Caco-2 (cell line): ENCODE data around the gene MYH15. TPM values are rescaled to one million over a fixed set of nuclear protein-coding genes. Genes with fewer than 3 reads are reported as not detected.

Experiments
- BruUV-seq: library from RNA; stranded (reverse); fragments of 400-500 nt; replicated peaks from 2 replicates; lab custom pipeline; 2021; lab: Mats Ljungman, UMichigan
- CTCF ChIA-PET: fragments of 300-600 bp; sonication (Branson Sonifier 250); formaldehyde crosslinking; loops from one replicate; lab custom pipeline; 2022; ENCODE audit warnings: antibody characterized with exemption; lab: Charles Lee
- POLR2A ChIA-PET: fragments of 300-600 bp; sonication (Branson Sonifier 250); formaldehyde crosslinking; loops from one replicate; lab custom pipeline; 2022; ENCODE audit warnings: antibody characterized with exemption; lab: Charles Lee
- DNase-seq, 2 experiments: peaks; one replicate each; pipeline versions ENCODE4 v3.0.0 to v3.0.0-alpha.2; 2020 to 2022
- H3K27me3 ChIP-seq: replicated peaks from 2 replicates; pipeline ENCODE4 v1.6.0; 2011; ENCODE audit warnings: low read length; ENCODE audit not compliant: control insufficient read depth, insufficient read depth
- H3K36me3 ChIP-seq: 2 replicates; pipeline ENCODE4 v1.5.1; 2011; ENCODE audit warnings: low read length; ENCODE audit not compliant: control insufficient read depth, insufficient read depth
- H3K4me1 ChIP-seq: fragments of 250-450 bp; sonication (Bioruptor Pico); 2 replicates; pipeline ENCODE4 v1.5.1; 2020; ENCODE audit warnings: mild to moderate bottlenecking
- H3K4me3 ChIP-seq: 2 replicates; pipeline ENCODE4 v1.5.1; 2011; ENCODE audit warnings: low read depth, mild to moderate bottlenecking, control low read depth, low read length
- H3K9me3 ChIP-seq: fragments of 250-450 bp; sonication (Bioruptor Pico); 2 replicates; pipeline ENCODE4 v1.5.1; 2020; ENCODE audit warnings: mild to moderate bottlenecking, moderate library complexity
- H3K27ac Mint-ChIP-seq: one replicate; pipeline ENCODE4 v1.8.0; 2022; ENCODE audit warnings: mixed read lengths; ENCODE audit not compliant: unreplicated experiment
- H3K27me3 Mint-ChIP-seq: one replicate; pipeline ENCODE4 v1.8.0; 2022; ENCODE audit warnings: mixed read lengths; ENCODE audit not compliant: insufficient read depth, unreplicated experiment
- H3K36me3 Mint-ChIP-seq: one replicate; pipeline ENCODE4 v1.8.0; 2022; ENCODE audit warnings: mild to moderate bottlenecking, mixed read lengths; ENCODE audit not compliant: insufficient read depth, unreplicated experiment
- H3K4me1 Mint-ChIP-seq: one replicate; pipeline ENCODE4 v1.8.0; 2022; ENCODE audit warnings: low read depth, mixed read lengths; ENCODE audit not compliant: unreplicated experiment
- H3K4me3 Mint-ChIP-seq: one replicate; pipeline ENCODE4 v1.8.0; 2022; ENCODE audit warnings: mild to moderate bottlenecking, moderate library complexity, mixed read lengths; ENCODE audit not compliant: unreplicated experiment
- H3K9me3 Mint-ChIP-seq: one replicate; pipeline ENCODE4 v1.8.0; 2022; ENCODE audit warnings: mixed read lengths; ENCODE audit not compliant: unreplicated experiment
- intact Hi-C: fragments of 100-400 bp; cut with micrococcal nuclease; formaldehyde crosslinking; loops from one replicate; pipeline ENCODE4 v1.10.0; 2022; ENCODE audit not compliant: unreplicated experiment
- total RNA-seq: library from RNA; stranded (reverse); gene quantifications from 2 replicates; pipeline ENCODE4 v1.2.3, GENCODE V29; 2022
- TF ChIP-seq, protein P1 (sequence below), 2 experiments: fragments of 200-600 bp in 1 of 2; IDR thresholded peaks; 1 replicate in 1 of 2; 2 replicates in 1 of 2; pipeline versions ENCODE4 v1.5.1 to v1.8.0; 2011 to 2022; ENCODE audit warnings: antibody characterized with exemption in 1 of 2, control low read depth in 1 of 2, inconsistent platforms in 1 of 2, low read depth in 1 of 2, low read length in 1 of 2, mild to moderate bottlenecking in 1 of 2, moderate library complexity in 1 of 2; ENCODE audit not compliant: insufficient read depth in 1 of 2, severe bottlenecking in 1 of 2, unreplicated experiment in 1 of 2

Gene MYH15
- total RNA-seq, 1 experiment from 2014 or later: 0.25 TPM

DNA sequence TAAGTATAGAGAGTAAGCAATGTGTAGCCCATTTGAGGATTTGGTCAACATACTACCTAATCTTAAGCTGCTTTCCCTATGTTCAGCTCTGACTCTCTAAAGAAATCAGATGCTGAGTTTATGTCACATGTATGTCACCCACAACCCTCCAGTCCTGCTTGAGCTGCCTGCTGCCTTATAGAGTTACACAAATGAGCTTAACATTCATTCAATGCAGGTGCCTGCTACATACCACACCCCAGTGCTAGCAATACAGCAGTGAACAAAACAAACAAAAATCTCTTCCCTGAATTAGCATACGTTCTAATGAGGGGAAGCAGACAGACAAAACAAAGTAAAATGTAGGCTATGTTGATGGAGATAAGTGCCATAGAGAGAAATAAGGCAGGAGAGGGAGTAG, 121.0 kb downstream of the MYH15 start:
- BruUV-seq: no TSS peak
- H3K4me3 ChIP-seq: no peak overlapping the region
- Mint-ChIP-seq H3K4me1 (no peaks in the 10 kb centered on the region), H3K27ac (no peak overlapping the region), H3K27me3 (no peaks in the 10 kb centered on the region), H3K36me3 (no peaks in the 10 kb centered on the region), H3K9me3 (no peaks in the 10 kb centered on the region), H3K4me3 (no peak overlapping the region)
- H3K27me3 ChIP-seq: no peaks in the 10 kb centered on the region
- intact Hi-C loops: no loop called here
- H3K36me3 ChIP-seq: no peaks in the 10 kb centered on the region
- ChIA-PET CTCF (no interaction called here), POLR2A (no interaction called here)
- no peak for DNase-seq
- TF ChIP-seq, protein P1, sequence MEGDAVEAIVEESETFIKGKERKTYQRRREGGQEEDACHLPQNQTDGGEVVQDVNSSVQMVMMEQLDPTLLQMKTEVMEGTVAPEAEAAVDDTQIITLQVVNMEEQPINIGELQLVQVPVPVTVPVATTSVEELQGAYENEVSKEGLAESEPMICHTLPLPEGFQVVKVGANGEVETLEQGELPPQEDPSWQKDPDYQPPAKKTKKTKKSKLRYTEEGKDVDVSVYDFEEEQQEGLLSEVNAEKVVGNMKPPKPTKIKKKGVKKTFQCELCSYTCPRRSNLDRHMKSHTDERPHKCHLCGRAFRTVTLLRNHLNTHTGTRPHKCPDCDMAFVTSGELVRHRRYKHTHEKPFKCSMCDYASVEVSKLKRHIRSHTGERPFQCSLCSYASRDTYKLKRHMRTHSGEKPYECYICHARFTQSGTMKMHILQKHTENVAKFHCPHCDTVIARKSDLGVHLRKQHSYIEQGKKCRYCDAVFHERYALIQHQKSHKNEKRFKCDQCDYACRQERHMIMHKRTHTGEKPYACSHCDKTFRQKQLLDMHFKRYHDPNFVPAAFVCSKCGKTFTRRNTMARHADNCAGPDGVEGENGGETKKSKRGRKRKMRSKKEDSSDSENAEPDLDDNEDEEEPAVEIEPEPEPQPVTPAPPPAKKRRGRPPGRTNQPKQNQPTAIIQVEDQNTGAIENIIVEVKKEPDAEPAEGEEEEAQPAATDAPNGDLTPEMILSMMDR (IDR thresholded peaks at IDR 0.05; ENCODE audit: insufficient read depth in 1 of 2, low read depth in 1 of 2, low read length in 1 of 2, severe bottlenecking in 1 of 2, unreplicated experiment in 1 of 2): no peak
- H3K9me3 ChIP-seq: no peaks in the 10 kb centered on the region
- no peaks in the 10 kb centered on the region for H3K4me1 ChIP-seq

DNA sequence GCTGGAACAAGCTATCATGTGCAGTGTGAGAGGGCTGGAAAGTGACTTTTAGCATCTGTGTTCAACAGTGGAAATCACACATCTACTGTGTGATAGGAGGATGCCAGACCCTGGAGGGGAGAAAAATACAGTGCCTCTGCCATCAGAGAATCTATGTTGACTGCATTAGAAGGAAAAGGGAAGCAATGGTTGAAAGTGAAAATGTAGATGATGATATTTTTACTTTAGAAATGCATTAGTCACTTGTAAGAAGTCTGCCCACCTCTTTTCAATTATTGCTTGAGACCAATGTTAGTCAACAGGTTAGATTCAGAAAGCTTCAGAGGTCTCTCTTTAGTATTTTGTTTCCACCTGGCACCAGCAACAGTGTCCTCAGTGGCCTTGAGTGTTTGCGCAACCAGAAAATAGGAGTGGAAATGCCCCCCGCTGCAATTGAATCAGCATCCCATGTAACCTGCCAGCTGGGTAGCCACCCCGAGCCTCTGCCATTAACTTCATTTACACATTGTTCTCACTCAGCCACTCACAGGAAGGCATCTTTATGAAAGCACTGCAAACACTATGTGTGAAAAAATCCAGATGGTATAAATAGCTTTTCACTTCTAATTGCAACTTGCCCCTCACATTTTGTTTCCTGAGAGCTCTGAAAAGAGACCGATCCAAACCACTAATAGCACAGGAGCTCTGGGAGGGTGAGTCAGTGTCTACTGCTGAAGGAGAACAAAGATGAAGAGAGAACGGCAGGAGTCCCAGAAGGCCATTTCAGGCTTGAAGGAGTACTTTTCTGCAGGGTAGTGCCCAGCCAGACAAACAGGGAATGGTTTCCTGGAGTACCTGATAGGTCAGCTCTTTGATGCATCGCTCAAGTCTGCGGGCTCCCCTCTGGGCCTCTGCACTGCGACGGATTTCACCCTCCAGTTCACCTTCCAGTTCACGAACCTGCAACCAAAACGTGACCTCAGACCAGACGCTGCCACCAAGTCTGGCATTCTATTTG, 122.0 kb downstream of the MYH15 start:
- Mint-ChIP-seq H3K27ac (no peak overlapping the region), H3K9me3 (no peaks in the 10 kb centered on the region), H3K4me3 (no peak overlapping the region), H3K27me3 (no peaks in the 10 kb centered on the region), H3K36me3 (no peaks in the 10 kb centered on the region), H3K4me1 (no peaks in the 10 kb centered on the region)
- Histone ChIP-seq H3K9me3 (no peaks in the 10 kb centered on the region), H3K4me3 (no peak overlapping the region), H3K27me3 (no peaks in the 10 kb centered on the region), H3K36me3 (no peaks in the 10 kb centered on the region), H3K4me1 (peaks cover under 1% of the 10 kb centered on the region; the same call in 1 of the 2 replicates)
- CTCF ChIA-PET: no interaction called here
- no peak for DNase-seq
- POLR2A ChIA-PET: no interaction called here
- TF ChIP-seq, protein P1 (IDR thresholded peaks at IDR 0.05; ENCODE audit: insufficient read depth in 1 of 2, low read depth in 1 of 2, low read length in 1 of 2, severe bottlenecking in 1 of 2, unreplicated experiment in 1 of 2): no peak
- no TSS peak for BruUV-seq
- intact Hi-C loops: no loop called here

DNA sequence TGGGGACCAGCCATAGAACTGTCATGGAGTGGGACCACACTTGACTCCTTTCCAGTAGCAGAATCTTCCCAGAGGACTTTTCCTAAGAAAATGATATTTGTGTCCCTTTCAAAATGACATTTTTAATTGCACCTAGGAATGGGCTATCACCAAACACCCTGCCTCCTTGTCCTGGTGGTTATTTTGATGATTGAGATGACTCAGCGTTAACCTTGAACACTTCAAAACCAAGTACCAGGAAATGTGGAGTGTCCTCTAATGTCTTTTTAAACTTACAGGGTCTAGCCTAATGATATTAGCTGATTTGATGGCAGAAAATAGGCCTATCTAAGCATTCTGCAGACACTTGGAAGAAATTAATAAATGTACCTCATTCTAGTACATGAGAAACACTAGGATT, 123.3 kb downstream of the MYH15 start:
- DNase-seq: no peak
- ChIA-PET POLR2A (no interaction called here), CTCF (no interaction called here)
- H3K4me3 ChIP-seq: no peak overlapping the region
- no peaks in the 10 kb centered on the region for H3K9me3 Mint-ChIP-seq
- peaks cover 6% of the 10 kb centered on the region; the same call in 1 of the 2 replicates for H3K4me1 ChIP-seq
- H3K4me1 Mint-ChIP-seq: no peaks in the 10 kb centered on the region
- H3K27me3 ChIP-seq: no peaks in the 10 kb centered on the region
- no peak overlapping the region for H3K27ac Mint-ChIP-seq
- intact Hi-C loops: no loop called here
- no peaks in the 10 kb centered on the region for H3K27me3 Mint-ChIP-seq
- TF ChIP-seq, protein P1 (IDR thresholded peaks at IDR 0.05; ENCODE audit: insufficient read depth in 1 of 2, low read depth in 1 of 2, low read length in 1 of 2, severe bottlenecking in 1 of 2, unreplicated experiment in 1 of 2): no peak
- H3K36me3 Mint-ChIP-seq: no peaks in the 10 kb centered on the region
- H3K4me3 Mint-ChIP-seq: no peak overlapping the region
- no TSS peak for BruUV-seq
- H3K9me3 ChIP-seq: no peaks in the 10 kb centered on the region
- no peaks in the 10 kb centered on the region for H3K36me3 ChIP-seq
